Neutrophil (primary cell): ENCODE data around the gene RAD51B.
"Not testable (repeated sequence)": the region's sequence is repeated elsewhere in the genome, so short reads cannot be mapped to it uniquely, and the experiment has no call there.

Source experiments
- H3K27ac ChIP-seq: fragments of 200-600 bp; sonication (generic); 2 replicates; pipeline ENCODE4 v1.5.1; 2016; ENCODE audit warnings: mild to moderate bottlenecking, moderate library complexity
- H3K27me3 ChIP-seq: fragments of 200-600 bp; sonication (generic); 2 replicates; pipeline ENCODE4 v1.6.0; 2016; ENCODE audit warnings: mild to moderate bottlenecking
- H3K36me3 ChIP-seq: fragments of 200-600 bp; sonication (generic); 2 replicates; pipeline ENCODE4 v1.5.1; 2017
- H3K4me1 ChIP-seq, 2 experiments: fragments of 200-600 bp in 1 of 2; sonication (generic) in 1 of 2; 1 replicate in 1 of 2; 2 replicates in 1 of 2; pipeline versions ENCODE4 v1.5.1 to v1.6.1; 2013 to 2016; ENCODE audit warnings: low read depth in 1 of 2, low read length in 1 of 2, mild to moderate bottlenecking in 1 of 2, moderate library complexity in 1 of 2; ENCODE audit not compliant: control insufficient read depth in 1 of 2, insufficient read depth in 1 of 2
- H3K4me3 ChIP-seq, 2 experiments: fragments of 200-600 bp in 1 of 2; sonication (generic) in 1 of 2; 1 replicate in 1 of 2; 2 replicates in 1 of 2; pipeline ENCODE4 v1.5.1; 2013 to 2016; ENCODE audit warnings: low read depth in 1 of 2, low read length in 1 of 2, mild to moderate bottlenecking in 1 of 2, moderate library complexity in 1 of 2
- H3K9me3 ChIP-seq: fragments of 200-600 bp; sonication (generic); 2 replicates; pipeline ENCODE4 v1.5.1; 2016
- CTCF ChIP-seq: fragments of 200-600 bp; sonication (generic); IDR thresholded peaks from 2 replicates; pipeline ENCODE4 v1.5.1; 2016; ENCODE audit warnings: antibody characterized with exemption

Gene RAD51B

GRCh38 chr14:68424443-68425172 lies 605.0 kb downstream of the RAD51B start:
- peaks cover 0 to 4% of the 10 kb centered on the region in 2 experiments for H3K4me1 ChIP-seq
- H3K27me3 ChIP-seq, result no peaks in the 10 kb centered on the region
- no peak for TF ChIP-seq CTCF
- no peaks in the 10 kb centered on the region for H3K9me3 ChIP-seq
- no peaks in the 10 kb centered on the region for H3K36me3 ChIP-seq
- H3K27ac ChIP-seq, result no peak overlapping the region
- no peak overlapping the region for H3K4me3 ChIP-seq

- Histone ChIP-seq H3K36me3 (no peaks in the 10 kb centered on the region), H3K27me3 (no peaks in the 10 kb centered on the region), H3K9me3 (no peaks in the 10 kb centered on the region), H3K27ac (no peak overlapping the region), H3K4me1 (peaks cover 0 to 4% of the 10 kb centered on the region in 2 experiments), H3K4me3 (no peak overlapping the region)
- TF ChIP-seq CTCF, result no peak
Observed at GRCh38 chr14:68426661-68427549, 607.3 kb downstream of the RAD51B start.

- H3K4me3 ChIP-seq, result no peak overlapping the region
Observed at GRCh38 chr14:68427550-68427890, 607.9 kb downstream of the RAD51B start.

GRCh38 chr14:68428900-68429299 lies 609.3 kb downstream of the RAD51B start:
- H3K36me3 ChIP-seq, H3K27me3 ChIP-seq, H3K9me3 ChIP-seq, H3K4me1 ChIP-seq, H3K27ac ChIP-seq, H3K4me3 ChIP-seq: not testable (repeated sequence)

More at GRCh38 chr14:68427550-68427890, 607.9 kb downstream of the RAD51B start:
- H3K27me3 ChIP-seq, result no peaks in the 10 kb centered on the region
- no peak for TF ChIP-seq CTCF
- no peaks in the 10 kb centered on the region for H3K9me3 ChIP-seq
- H3K4me1 ChIP-seq, result peaks cover 0 to 4% of the 10 kb centered on the region in 2 experiments
- no peaks in the 10 kb centered on the region for H3K36me3 ChIP-seq
- no peak overlapping the region for H3K27ac ChIP-seq

GRCh38 chr14:68434173-68434572 lies 614.6 kb downstream of the RAD51B start:
- H3K27me3 ChIP-seq, H3K4me3 ChIP-seq, H3K4me1 ChIP-seq, H3K27ac ChIP-seq, H3K9me3 ChIP-seq, H3K36me3 ChIP-seq: not testable (repeated sequence)

GRCh38 chr14:68435631-68436030 lies 616.1 kb downstream of the RAD51B start:
- not testable (repeated sequence) for H3K4me1 ChIP-seq, H3K36me3 ChIP-seq, H3K9me3 ChIP-seq, H3K4me3 ChIP-seq, H3K27ac ChIP-seq, H3K27me3 ChIP-seq

- no peaks in the 10 kb centered on the region for H3K4me1 ChIP-seq
- no peaks in the 10 kb centered on the region for H3K36me3 ChIP-seq
- H3K9me3 ChIP-seq, result no peaks in the 10 kb centered on the region
- H3K27ac ChIP-seq, result no peak overlapping the region
- no peak for TF ChIP-seq CTCF
- no peaks in the 10 kb centered on the region for H3K27me3 ChIP-seq
- no peak overlapping the region for H3K4me3 ChIP-seq
Observed at GRCh38 chr14:68439676-68440075, 620.1 kb downstream of the RAD51B start.
